Peyer's patch (tissue), 4 donors: ENCODE measurements around the gene CHRM1.

Experiments
- CTCF ChIP-seq, 6 experiments: fragments of 450-650 bp in 4 of 6; fragments of 200-600 bp in 2 of 6; sonication (generic) in 1 of 6; IDR thresholded peaks; one replicate each; pipeline ENCODE4 v1.5.1; 2017 to 2019; ENCODE audit warnings: antibody characterized with exemption in 6 of 6, mild to moderate bottlenecking in 3 of 6, moderate library complexity in 1 of 6
- POLR2A ChIP-seq, 2 donors: fragments of 450-650 bp; IDR thresholded peaks; one replicate each; pipeline ENCODE4 v1.5.1; 2017; ENCODE audit warnings: antibody characterized with exemption in 2 of 2, mild to moderate bottlenecking in 2 of 2, moderate library complexity in 2 of 2

- TF ChIP-seq CTCF (IDR thresholded peaks at IDR 0.05), result no peak
- TF ChIP-seq POLR2A (IDR thresholded peaks at IDR 0.05), result no peak
Measured at GRCh38 chr11:62892077-62892922, 28.9 kb downstream of the CHRM1 start.
